ENCODE measurements around the gene ETV6.

ETV6 gene

GRCh38 chr12:11767029-11767724 is 117.7 kb downstream of the ETV6 start:
- CTCF ChIA-PET = interaction anchor here (1.0 to 2.5 kb wide), 2 partner anchors 242 to 265 kb away, joined by 4 to 7 read pairs; no protein-coding TSS in a partner anchor
- Mint-ChIP-seq H3K9me3 (no peaks in the 10 kb centered on the region), H3K27me3 (no peaks in the 10 kb centered on the region), H3K36me3 (peaks cover 55% of the 10 kb centered on the region), H3K27ac (no peak overlapping the region), H3K4me3 (peak overlapping the region; percentile 40), H3K4me1 (peaks cover 82% of the 10 kb centered on the region)
- DNase-seq = no peak

DNA sequence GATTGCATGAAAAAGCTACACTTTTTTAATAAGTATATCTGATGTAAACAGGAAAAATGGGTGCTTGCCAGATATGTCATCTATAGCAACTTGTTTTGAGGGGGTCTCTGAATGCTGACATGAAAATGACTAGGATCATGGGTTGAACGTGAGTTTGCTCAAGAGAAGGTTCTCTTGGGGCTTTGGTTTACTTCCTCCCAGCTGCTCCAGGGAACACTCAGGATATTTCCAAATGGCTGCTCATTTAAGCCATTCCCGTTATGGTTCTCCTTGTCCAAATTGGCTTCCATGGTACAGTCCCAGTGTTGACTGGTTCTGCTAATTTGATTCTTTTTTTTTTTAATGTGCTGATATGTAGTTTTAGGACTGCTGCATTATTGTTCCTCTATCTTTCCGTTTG is 118.3 kb downstream of the ETV6 start:
- H3K9me3 Mint-ChIP-seq = no peaks in the 10 kb centered on the region
- no peak for DNase-seq
- no peak overlapping the region for H3K27ac Mint-ChIP-seq
- no peaks in the 10 kb centered on the region for H3K27me3 Mint-ChIP-seq
- CTCF ChIA-PET = interaction anchor here (2.5 kb wide), 1 partner anchor 265 kb away, joined by 7 read pairs; no protein-coding TSS in a partner anchor
- H3K4me1 Mint-ChIP-seq = peaks cover 84% of the 10 kb centered on the region
- H3K4me3 Mint-ChIP-seq = no peak overlapping the region
- peaks cover 59% of the 10 kb centered on the region for H3K36me3 Mint-ChIP-seq

DNA sequence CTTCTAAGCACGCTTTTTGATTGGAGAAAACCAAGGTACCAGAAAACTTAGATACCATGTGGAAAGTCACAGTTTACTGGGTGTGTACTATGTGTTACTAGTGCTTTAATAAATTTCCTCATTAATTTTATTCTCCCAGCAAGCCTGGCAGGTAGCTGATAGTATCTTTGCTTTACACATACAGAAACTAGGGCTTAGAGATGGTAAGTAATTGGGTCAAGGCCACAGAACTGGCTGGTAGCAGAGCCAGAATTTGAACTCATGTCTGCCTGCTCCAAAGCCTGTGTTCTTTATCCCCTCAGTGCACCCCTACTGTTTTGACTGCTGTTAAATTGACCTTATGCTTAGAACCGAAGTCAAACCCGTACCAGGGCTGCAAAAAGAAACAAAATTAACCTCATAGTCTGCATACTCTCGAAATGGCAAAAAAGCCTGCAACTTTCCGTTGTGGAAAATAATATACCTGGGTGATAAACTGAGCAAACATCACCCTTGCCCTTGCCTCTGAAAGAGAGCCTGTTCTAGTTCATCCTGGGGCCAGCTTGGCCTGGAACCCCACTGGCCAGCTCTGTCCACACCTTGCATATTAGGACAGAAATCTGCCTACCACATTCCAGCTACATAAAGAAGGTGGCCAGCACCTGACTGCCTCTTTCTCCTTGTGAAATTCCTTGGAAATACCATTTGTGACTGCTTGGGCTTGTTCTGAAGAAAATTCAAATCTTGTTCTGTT is 118.9 kb downstream of the ETV6 start:
- no peak overlapping the region for H3K4me3 Mint-ChIP-seq
- H3K36me3 Mint-ChIP-seq = peaks cover 59% of the 10 kb centered on the region
- DNase-seq = no peak

GRCh38 chr12:11769723-11770514 is 120.4 kb downstream of the ETV6 start:
- CTCF ChIA-PET = interaction anchor here (2.5 kb wide), 1 partner anchor 262 kb away, joined by 7 read pairs; no protein-coding TSS in a partner anchor
- no peaks in the 10 kb centered on the region for H3K27me3 Mint-ChIP-seq
- no peak for DNase-seq
- H3K4me3 Mint-ChIP-seq = no peak overlapping the region
- H3K36me3 Mint-ChIP-seq = peaks cover 57% of the 10 kb centered on the region
- H3K4me1 Mint-ChIP-seq = peaks cover 83% of the 10 kb centered on the region
- H3K27ac Mint-ChIP-seq = no peak overlapping the region
- no peaks in the 10 kb centered on the region for H3K9me3 Mint-ChIP-seq

More for the DNA sequence above, 118.9 kb downstream of the ETV6 start:
- CTCF ChIA-PET = interaction anchor here (2.5 kb wide), 1 partner anchor 264 kb away, joined by 7 read pairs; no protein-coding TSS in a partner anchor
- Mint-ChIP-seq H3K9me3 (no peaks in the 10 kb centered on the region), H3K4me1 (peaks cover 82% of the 10 kb centered on the region), H3K27ac (no peak overlapping the region), H3K27me3 (no peaks in the 10 kb centered on the region)

DNA sequence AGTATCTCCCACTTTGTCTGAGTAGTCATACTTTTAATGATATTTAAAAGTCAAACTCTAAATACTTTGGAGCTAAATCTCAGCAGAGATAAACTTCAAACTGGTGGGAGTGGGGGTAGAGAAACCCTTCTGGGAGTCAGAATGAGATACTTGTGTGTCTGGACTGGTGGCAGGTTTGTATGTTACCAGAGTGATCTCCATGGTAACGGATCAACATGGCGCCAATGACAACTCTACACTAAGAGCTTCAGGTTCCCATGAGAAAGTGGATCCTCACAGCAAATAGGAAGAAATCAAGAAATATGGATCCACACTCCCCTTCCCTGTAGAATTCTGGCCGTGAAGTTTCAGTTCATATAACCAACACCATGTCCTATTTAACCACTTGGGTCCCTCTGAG is 121.9 kb downstream of the ETV6 start:
- no peak overlapping the region for H3K27ac Mint-ChIP-seq
- no peaks in the 10 kb centered on the region for H3K9me3 Mint-ChIP-seq
- no peak for DNase-seq
- CTCF ChIA-PET = interaction anchor here (0.7 kb wide), 1 partner anchor 707 kb away, joined by 3 read pairs; no protein-coding TSS in a partner anchor
- peaks cover 55% of the 10 kb centered on the region for H3K36me3 Mint-ChIP-seq
- H3K27me3 Mint-ChIP-seq = no peaks in the 10 kb centered on the region
- peaks cover 72% of the 10 kb centered on the region for H3K4me1 Mint-ChIP-seq
- H3K4me3 Mint-ChIP-seq = no peak overlapping the region

DNA sequence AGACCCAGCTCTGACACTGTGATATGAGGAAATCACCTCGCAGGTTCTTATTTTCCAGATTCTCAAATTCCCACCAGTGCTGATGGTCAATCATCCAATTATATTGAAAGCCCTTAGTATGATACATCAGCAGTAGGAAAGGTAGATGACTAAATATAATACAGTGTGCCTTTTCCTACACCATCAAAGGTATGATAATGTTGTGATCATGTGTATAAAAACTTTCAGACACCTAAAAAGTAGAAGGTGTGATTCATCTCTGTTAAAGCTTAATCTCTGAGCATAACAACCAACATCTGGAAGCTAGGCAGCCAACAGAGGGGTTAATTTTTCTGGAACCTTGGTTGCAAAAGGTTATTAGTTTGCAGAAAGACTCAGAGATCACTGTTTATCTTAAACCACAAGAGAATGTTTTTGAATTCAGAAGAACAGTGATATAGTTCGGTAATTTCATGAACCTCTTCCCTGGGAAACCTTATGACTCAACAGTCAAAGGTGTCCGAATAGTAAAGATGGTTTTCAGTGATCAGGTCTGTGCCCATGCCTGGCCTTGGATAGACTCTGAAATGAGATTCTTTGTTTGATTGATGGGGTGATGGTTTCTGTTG is 122.5 kb downstream of the ETV6 start:
- Mint-ChIP-seq H3K4me1 (peaks cover 70% of the 10 kb centered on the region), H3K4me3 (no peak overlapping the region), H3K9me3 (no peaks in the 10 kb centered on the region), H3K36me3 (peaks cover 53% of the 10 kb centered on the region), H3K27ac (no peak overlapping the region), H3K27me3 (no peaks in the 10 kb centered on the region)
- CTCF ChIA-PET = interaction anchor here (0.7 kb wide), 1 partner anchor 706 kb away, joined by 3 read pairs; no protein-coding TSS in a partner anchor
- DNase-seq = no peak

DNA sequence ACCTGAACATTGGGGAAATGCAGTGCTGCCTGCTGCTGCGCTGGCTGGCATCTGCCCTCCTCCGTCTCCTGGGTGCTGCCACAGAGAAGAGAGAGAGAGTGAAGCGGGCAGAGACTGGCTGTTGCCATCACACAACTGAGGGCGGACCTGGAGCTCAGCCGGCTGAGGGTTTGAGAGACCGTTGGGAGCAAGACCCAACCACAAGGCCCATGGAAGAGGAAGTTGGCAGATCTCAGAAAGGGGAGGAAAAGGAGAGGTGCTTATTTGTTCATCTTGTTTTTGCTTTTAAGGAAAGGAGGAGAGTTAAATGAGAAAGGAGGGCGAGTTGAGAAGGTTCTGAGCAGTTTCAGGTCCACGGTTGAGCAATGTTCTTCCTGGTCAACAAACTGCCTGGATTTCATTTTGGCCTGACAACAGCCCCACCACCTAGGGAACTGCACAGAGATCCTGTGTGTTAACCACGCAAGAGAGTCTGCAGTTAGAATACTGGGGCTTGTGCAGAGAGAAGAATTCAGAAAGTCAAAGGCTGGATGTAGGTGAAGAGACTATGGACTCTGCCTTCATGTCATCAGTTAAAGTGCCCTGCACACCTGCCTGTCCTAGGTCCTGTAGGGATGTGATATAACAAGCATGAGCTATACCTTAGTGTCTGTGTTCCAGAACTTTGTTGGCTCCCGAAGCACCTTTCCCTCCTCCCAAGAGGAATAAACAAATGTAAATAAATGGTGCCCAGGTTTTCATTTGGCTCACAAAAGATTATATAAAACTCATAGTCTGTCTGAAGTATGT is 124.6 kb downstream of the ETV6 start:
- CTCF ChIA-PET = interaction anchor here (0.5 to 1.1 kb wide), 2 partner anchors 39 to 192 kb away, joined by 3 read pairs; no protein-coding TSS in a partner anchor
- Mint-ChIP-seq H3K36me3 (peaks cover 51% of the 10 kb centered on the region), H3K9me3 (no peaks in the 10 kb centered on the region), H3K4me1 (peaks cover 75% of the 10 kb centered on the region), H3K27ac (no peak overlapping the region), H3K27me3 (no peaks in the 10 kb centered on the region), H3K4me3 (no peak overlapping the region)
- no peak for DNase-seq

DNA sequence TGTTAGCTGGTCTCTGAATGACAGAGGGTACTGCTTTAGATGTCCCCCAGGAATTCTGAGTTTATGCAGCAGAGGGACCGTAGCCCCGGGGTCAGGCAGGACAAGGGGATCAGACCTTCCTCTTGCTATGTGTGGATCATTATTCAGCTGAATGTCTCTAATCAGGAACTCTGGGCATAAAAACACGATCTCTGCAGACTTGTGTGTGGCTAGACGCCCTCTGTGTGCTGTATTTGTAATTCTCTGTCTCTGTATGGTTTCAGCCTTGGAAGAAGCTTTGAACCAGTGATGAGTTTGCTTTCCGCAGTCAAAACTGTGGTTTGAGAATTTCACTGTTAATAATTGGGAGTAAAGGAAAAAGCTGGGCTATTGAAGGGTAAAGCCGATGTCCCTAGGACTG is 125.3 kb downstream of the ETV6 start:
- CTCF ChIA-PET = interaction anchor here (1.1 kb wide), 1 partner anchor 38 kb away, joined by 3 read pairs; no protein-coding TSS in a partner anchor
- no peak for DNase-seq
- no peak overlapping the region for H3K27ac Mint-ChIP-seq
- peaks cover 46% of the 10 kb centered on the region for H3K36me3 Mint-ChIP-seq
- H3K4me1 Mint-ChIP-seq = peaks cover 71% of the 10 kb centered on the region
- H3K27me3 Mint-ChIP-seq = no peaks in the 10 kb centered on the region
- no peaks in the 10 kb centered on the region for H3K9me3 Mint-ChIP-seq
- no peak overlapping the region for H3K4me3 Mint-ChIP-seq

DNA sequence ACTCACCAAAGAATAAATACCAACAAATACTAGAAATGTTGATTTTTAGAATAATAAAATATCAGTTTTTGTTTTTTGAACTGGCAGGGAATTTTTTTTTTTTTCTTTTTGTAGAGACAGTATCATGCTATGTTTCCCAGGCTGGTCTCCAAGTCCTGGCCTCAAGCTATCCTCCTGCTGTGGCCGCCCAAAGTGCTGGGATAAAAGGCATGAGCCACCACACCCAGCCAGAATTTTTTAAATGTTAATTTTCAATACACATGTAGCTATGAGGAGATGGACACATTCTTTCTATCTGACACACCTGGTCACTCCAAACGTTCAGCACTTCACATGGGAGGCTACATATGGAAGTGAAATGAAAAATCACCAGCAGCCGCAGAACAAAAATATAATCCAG is 126.8 kb downstream of the ETV6 start:
- peaks cover 72% of the 10 kb centered on the region for H3K4me1 Mint-ChIP-seq
- no peaks in the 10 kb centered on the region for H3K9me3 Mint-ChIP-seq
- H3K4me3 Mint-ChIP-seq = no peak overlapping the region
- no peak overlapping the region for H3K27ac Mint-ChIP-seq
- CTCF ChIA-PET = no interaction called here
- H3K27me3 Mint-ChIP-seq = no peaks in the 10 kb centered on the region
- H3K36me3 Mint-ChIP-seq = peaks cover 45% of the 10 kb centered on the region
- DNase-seq = no peak

GRCh38 chr12:11777451-11777850 is 128.0 kb downstream of the ETV6 start:
- no peaks in the 10 kb centered on the region for H3K9me3 Mint-ChIP-seq
- CTCF ChIA-PET = no interaction called here
- H3K4me3 Mint-ChIP-seq = no peak overlapping the region
- H3K4me1 Mint-ChIP-seq = peaks cover 61% of the 10 kb centered on the region
- H3K27me3 Mint-ChIP-seq = no peaks in the 10 kb centered on the region
- H3K36me3 Mint-ChIP-seq = peaks cover 39% of the 10 kb centered on the region
- DNase-seq = no peak
- H3K27ac Mint-ChIP-seq = no peak overlapping the region

DNA sequence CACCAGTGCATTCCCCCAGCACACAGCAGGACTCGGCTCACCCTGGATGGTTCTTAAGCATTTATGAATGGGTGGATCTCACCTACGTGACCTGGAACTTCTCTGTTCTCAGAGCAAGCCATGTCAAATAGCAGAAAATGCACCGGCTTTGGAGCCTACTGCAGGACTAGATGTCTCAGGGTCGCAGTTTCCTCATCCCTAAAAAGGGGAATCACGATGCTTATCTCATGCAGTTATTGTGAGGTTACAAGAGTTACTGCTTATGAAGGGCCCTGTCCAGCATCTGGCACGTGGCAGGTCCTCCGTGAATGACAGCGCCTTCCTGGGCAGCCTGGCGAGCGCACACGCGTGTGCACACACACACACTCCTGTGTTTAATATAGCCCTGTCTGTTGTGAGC is 128.5 kb downstream of the ETV6 start:
- no peaks in the 10 kb centered on the region for H3K9me3 Mint-ChIP-seq
- H3K27me3 Mint-ChIP-seq = no peaks in the 10 kb centered on the region
- H3K27ac Mint-ChIP-seq = peak overlapping the region; percentile 43
- peaks cover 62% of the 10 kb centered on the region for H3K4me1 Mint-ChIP-seq
- peaks cover 38% of the 10 kb centered on the region for H3K36me3 Mint-ChIP-seq
- CTCF ChIA-PET = no interaction called here
- DNase-seq = no peak
- peak overlapping the region; percentile 35 for H3K4me3 Mint-ChIP-seq

- H3K4me1 Mint-ChIP-seq = peaks cover 60% of the 10 kb centered on the region
- DNase-seq = no peak
- no peak overlapping the region for H3K27ac Mint-ChIP-seq
Measured at GRCh38 chr12:11778713-11779685, 129.5 kb downstream of the ETV6 start.

More at GRCh38 chr12:11778713-11779685, 129.5 kb downstream of the ETV6 start:
- H3K36me3 Mint-ChIP-seq = peaks cover 41% of the 10 kb centered on the region
- H3K27me3 Mint-ChIP-seq = no peaks in the 10 kb centered on the region
- H3K4me3 Mint-ChIP-seq = no peak overlapping the region
- H3K9me3 Mint-ChIP-seq = no peaks in the 10 kb centered on the region
- CTCF ChIA-PET = interaction anchor here (1.3 to 1.5 kb wide), 2 partner anchors 50 to 129 kb away, joined by 3 read pairs; partner anchors contain the start of gene ETV6
